C4-2B (cell line): ENCODE results near the gene TMED6.

Experiments
- H3K27ac ChIP-seq: fragments of 450-650 bp; 2 replicates; pipeline ENCODE4 v1.5.1; 2017
- CTCF ChIP-seq: fragments of 450-650 bp; conservative IDR thresholded peaks from 2 replicates; pipeline ENCODE4 v1.5.1; 2017; ENCODE audit warnings: mild to moderate bottlenecking
- ZFX ChIP-seq: fragments of 450-650 bp; IDR thresholded peaks from 2 replicates; pipeline ENCODE4 v1.6.1; 2017

The TMED6 gene

GRCh38 chr16:69351309-69352027, at the start of gene TMED6:
TSS of gene TMED6 (minus strand) at chr16:69351786. CDS start at chr16:69351753, 33 bp downstream.
- TF ChIP-seq ZFX (no peak), CTCF (no peak)
- H3K27ac ChIP-seq: peak within 1 kb of the TSS; percentile 53

GRCh38 chr16:69399361-69399760, 47.8 kb upstream of the TMED6 start:
- no peak overlapping the region for H3K27ac ChIP-seq
- TF ChIP-seq CTCF: no peak
- no peak for TF ChIP-seq ZFX

- TF ChIP-seq CTCF (no peak; the same call in 1 of the 2 replicates), ZFX (no peak)
- H3K27ac ChIP-seq: peak overlapping the region; percentile 59
Measured at GRCh38 chr16:69397821-69398521, 46.4 kb upstream of the TMED6 start.

- TF ChIP-seq ZFX (no peak), CTCF (peak; percentile 75)
- H3K27ac ChIP-seq: peak overlapping the region; percentile 16; the same call in 1 of the 2 replicates
Measured at GRCh38 chr16:69396187-69397061, 44.8 kb upstream of the TMED6 start.

- no peak for TF ChIP-seq CTCF
- TF ChIP-seq ZFX: no peak
Measured at GRCh38 chr16:69395859-69396186, 44.2 kb upstream of the TMED6 start.

GRCh38 chr16:69393898-69394849, 42.6 kb upstream of the TMED6 start:
- TF ChIP-seq CTCF (no peak), ZFX (no peak)
- no peak overlapping the region for H3K27ac ChIP-seq

More at GRCh38 chr16:69395859-69396186, 44.2 kb upstream of the TMED6 start:
- H3K27ac ChIP-seq: peak overlapping the region; percentile 16; the same call in 1 of the 2 replicates
